Liver (tissue), 3 donors: ENCODE measurements around the gene MCU.

ENCODE experiments used
- FOXA2 ChIP-seq: IDR thresholded peaks from 2 replicates; pipeline ENCODE4 v1.6.1; 2016; ENCODE audit warnings: antibody characterized with exemption
- RAD21 ChIP-seq, 2 donors: IDR thresholded peaks; 2 replicates each; pipeline ENCODE4 v1.6.1; 2016; ENCODE audit warnings: antibody characterized with exemption in 2 of 2, mild to moderate bottlenecking in 2 of 2
- YY1 ChIP-seq: IDR thresholded peaks from 2 replicates; pipeline ENCODE4 v1.6.1; 2016; ENCODE audit warnings: antibody characterized with exemption, mild to moderate bottlenecking
- TF ChIP-seq, protein P1 (sequence below): IDR thresholded peaks from 2 replicates; pipeline ENCODE4 v1.6.1; 2016; ENCODE audit warnings: antibody characterized with exemption
- TF ChIP-seq, protein P2 (sequence below): fragments of 150-350 bp; IDR thresholded peaks from 2 replicates; pipeline ENCODE4 v1.5.1; 2017; ENCODE audit warnings: improper control_type of control experiment, low read depth, low read length; ENCODE audit not compliant: missing input control
- TF ChIP-seq, protein P3 (sequence below): IDR thresholded peaks from 2 replicates; pipeline ENCODE4 v1.6.1; 2016; ENCODE audit warnings: antibody characterized with exemption, mild to moderate bottlenecking
- donor health status: healthy.
- donor health status: healthy.

DNA sequence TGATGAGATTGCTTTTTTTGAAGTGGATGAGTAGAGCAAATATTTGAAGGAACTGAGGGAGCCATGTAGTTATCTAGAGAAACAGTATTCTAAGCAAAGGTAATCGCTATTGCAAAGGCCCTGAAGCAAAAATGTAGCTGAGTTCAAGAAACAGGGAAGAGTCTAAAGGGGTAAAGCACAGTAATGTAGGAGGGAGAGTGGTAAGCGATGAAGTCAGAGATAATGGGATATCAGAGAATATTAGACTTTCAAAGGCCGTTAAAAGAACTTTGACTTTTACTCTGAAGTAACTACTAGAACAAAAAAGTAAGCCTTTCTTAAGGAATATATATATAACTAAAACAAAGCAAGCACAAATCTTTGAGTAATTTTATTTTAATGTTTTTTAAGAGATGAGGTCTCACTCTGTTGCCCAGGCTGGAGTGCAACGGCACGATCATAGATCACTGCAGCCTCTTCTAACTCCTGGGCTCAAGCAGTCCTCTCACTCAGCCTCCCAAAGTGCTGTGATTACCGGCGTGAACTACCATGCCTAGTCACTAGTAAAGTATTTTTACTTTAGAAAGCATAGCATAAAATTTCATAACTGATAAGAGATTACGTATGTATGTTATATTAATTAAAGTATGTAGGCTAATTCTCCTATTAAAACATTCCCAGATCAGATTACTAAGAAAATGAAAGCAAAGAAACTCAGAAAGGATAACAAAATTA is 139.9 kb downstream of the MCU start:
- TF ChIP-seq, protein P1, sequence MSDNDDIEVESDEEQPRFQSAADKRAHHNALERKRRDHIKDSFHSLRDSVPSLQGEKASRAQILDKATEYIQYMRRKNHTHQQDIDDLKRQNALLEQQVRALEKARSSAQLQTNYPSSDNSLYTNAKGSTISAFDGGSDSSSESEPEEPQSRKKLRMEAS = no peak
- TF ChIP-seq, protein P2, sequence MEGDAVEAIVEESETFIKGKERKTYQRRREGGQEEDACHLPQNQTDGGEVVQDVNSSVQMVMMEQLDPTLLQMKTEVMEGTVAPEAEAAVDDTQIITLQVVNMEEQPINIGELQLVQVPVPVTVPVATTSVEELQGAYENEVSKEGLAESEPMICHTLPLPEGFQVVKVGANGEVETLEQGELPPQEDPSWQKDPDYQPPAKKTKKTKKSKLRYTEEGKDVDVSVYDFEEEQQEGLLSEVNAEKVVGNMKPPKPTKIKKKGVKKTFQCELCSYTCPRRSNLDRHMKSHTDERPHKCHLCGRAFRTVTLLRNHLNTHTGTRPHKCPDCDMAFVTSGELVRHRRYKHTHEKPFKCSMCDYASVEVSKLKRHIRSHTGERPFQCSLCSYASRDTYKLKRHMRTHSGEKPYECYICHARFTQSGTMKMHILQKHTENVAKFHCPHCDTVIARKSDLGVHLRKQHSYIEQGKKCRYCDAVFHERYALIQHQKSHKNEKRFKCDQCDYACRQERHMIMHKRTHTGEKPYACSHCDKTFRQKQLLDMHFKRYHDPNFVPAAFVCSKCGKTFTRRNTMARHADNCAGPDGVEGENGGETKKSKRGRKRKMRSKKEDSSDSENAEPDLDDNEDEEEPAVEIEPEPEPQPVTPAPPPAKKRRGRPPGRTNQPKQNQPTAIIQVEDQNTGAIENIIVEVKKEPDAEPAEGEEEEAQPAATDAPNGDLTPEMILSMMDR = no peak
- TF ChIP-seq RAD21 (IDR thresholded peaks at IDR 0.05) (no peak), FOXA2 (no peak), YY1 (no peak)
- TF ChIP-seq, protein P3, sequence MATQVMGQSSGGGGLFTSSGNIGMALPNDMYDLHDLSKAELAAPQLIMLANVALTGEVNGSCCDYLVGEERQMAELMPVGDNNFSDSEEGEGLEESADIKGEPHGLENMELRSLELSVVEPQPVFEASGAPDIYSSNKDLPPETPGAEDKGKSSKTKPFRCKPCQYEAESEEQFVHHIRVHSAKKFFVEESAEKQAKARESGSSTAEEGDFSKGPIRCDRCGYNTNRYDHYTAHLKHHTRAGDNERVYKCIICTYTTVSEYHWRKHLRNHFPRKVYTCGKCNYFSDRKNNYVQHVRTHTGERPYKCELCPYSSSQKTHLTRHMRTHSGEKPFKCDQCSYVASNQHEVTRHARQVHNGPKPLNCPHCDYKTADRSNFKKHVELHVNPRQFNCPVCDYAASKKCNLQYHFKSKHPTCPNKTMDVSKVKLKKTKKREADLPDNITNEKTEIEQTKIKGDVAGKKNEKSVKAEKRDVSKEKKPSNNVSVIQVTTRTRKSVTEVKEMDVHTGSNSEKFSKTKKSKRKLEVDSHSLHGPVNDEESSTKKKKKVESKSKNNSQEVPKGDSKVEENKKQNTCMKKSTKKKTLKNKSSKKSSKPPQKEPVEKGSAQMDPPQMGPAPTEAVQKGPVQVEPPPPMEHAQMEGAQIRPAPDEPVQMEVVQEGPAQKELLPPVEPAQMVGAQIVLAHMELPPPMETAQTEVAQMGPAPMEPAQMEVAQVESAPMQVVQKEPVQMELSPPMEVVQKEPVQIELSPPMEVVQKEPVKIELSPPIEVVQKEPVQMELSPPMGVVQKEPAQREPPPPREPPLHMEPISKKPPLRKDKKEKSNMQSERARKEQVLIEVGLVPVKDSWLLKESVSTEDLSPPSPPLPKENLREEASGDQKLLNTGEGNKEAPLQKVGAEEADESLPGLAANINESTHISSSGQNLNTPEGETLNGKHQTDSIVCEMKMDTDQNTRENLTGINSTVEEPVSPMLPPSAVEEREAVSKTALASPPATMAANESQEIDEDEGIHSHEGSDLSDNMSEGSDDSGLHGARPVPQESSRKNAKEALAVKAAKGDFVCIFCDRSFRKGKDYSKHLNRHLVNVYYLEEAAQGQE = no peak
